IMR-90 (cell line): ENCODE data around the gene TRUB2. TPM values are rescaled to one million over a fixed set of nuclear protein-coding genes. Genes with fewer than 3 reads are reported as not detected.

Source experiments
- ATAC-seq: fragments of 200-7000 bp; cut with Tn5 transposase; 2 replicates; pipeline ENCODE4 v1.9.1; 2020; ENCODE audit warnings: low read depth, mild to moderate bottlenecking, moderate library complexity
- BruUV-seq: library from RNA; stranded (reverse); fragments of 400-500 nt; replicated peaks from 2 replicates; lab custom pipeline; 2021; lab: Mats Ljungman, UMichigan
- CTCF ChIA-PET: fragments of 300-600 bp; formaldehyde crosslinking; extraction: SDS; loops from one replicate; lab custom pipeline; 2021; ENCODE audit warnings: antibody characterized with exemption; lab: Yijun Ruan, JAX
- POLR2A ChIA-PET: fragments of 300-600 bp; sonication (Branson Sonifier 250); formaldehyde crosslinking; loops from one replicate; lab custom pipeline; 2022; ENCODE audit warnings: antibody characterized with exemption; ENCODE audit not compliant: unreplicated experiment; lab: Charles Lee
- DNase-seq: peaks from one replicate; pipeline ENCODE4 v3.0.0; 2013
- H2AFZ ChIP-seq: replicated peaks from 2 replicates; pipeline ENCODE3; 2013; ENCODE audit warnings: low read length, mild to moderate bottlenecking; ENCODE audit not compliant: poor library complexity
- H2AK5ac ChIP-seq: 2 replicates; pipeline ENCODE4 v1.6.1; 2013; ENCODE audit warnings: low read depth, low read length, inconsistent platforms
- H2AK9ac ChIP-seq: replicated peaks from 2 replicates; pipeline ENCODE3; 2013; ENCODE audit warnings: mild to moderate bottlenecking, low read depth, low read length, moderate library complexity; ENCODE audit not compliant: poor library complexity
- H2BK120ac ChIP-seq: 2 replicates; pipeline ENCODE4 v1.6.1; 2013; ENCODE audit warnings: low read depth, low read length, inconsistent platforms
- H2BK15ac ChIP-seq: 3 replicates; pipeline ENCODE4 v1.6.1; 2013; ENCODE audit warnings: low read depth, low read length, inconsistent platforms
- H2BK20ac ChIP-seq: 2 replicates; pipeline ENCODE4 v1.6.1; 2013; ENCODE audit warnings: low read depth, mild to moderate bottlenecking, inconsistent platforms, low read length, moderate library complexity
- H2BK5ac ChIP-seq: 2 replicates; pipeline ENCODE4 v1.6.1; 2013; ENCODE audit warnings: mild to moderate bottlenecking, low read depth, low read length, inconsistent platforms; ENCODE audit not compliant: poor library complexity, severe bottlenecking
- H3K14ac ChIP-seq: replicated peaks from 2 replicates; pipeline ENCODE4 v1.6.1; 2013; ENCODE audit warnings: low read depth, low read length, inconsistent platforms
- H3K18ac ChIP-seq: 2 replicates; pipeline ENCODE4 v1.6.1; 2013; ENCODE audit warnings: low read depth, low read length, control low read depth
- H3K23ac ChIP-seq: 2 replicates; pipeline ENCODE4 v1.6.1; 2013; ENCODE audit warnings: low read depth, low read length, inconsistent platforms
- H3K27ac ChIP-seq: 2 replicates; pipeline ENCODE4 v1.5.1; 2013; ENCODE audit warnings: mild to moderate bottlenecking, control low read depth, low read length; ENCODE audit not compliant: insufficient read depth
- H3K27me3 ChIP-seq: 2 replicates; pipeline ENCODE4 v1.6.1; 2013; ENCODE audit warnings: low read length; ENCODE audit not compliant: control insufficient read depth, insufficient read depth
- H3K36me3 ChIP-seq: 2 replicates; pipeline ENCODE4 v1.6.1; 2013; ENCODE audit warnings: low read length, mixed read lengths; ENCODE audit not compliant: control insufficient read depth, insufficient read depth
- H3K4ac ChIP-seq: 2 replicates; pipeline ENCODE4 v1.6.1; 2013; ENCODE audit warnings: low read depth, low read length, inconsistent platforms
- H3K4me1 ChIP-seq: 2 replicates; pipeline ENCODE4 v1.6.1; 2013; ENCODE audit warnings: low read length, mixed read lengths; ENCODE audit not compliant: control insufficient read depth, insufficient read depth
- H3K4me2 ChIP-seq: 2 replicates; pipeline ENCODE4 v1.6.1; 2013; ENCODE audit warnings: low read depth, mild to moderate bottlenecking, control low read depth, low read length, moderate library complexity
- H3K4me3 ChIP-seq: 2 replicates; pipeline ENCODE4 v1.5.1; 2013; ENCODE audit warnings: low read depth, mild to moderate bottlenecking, control low read depth, low read length, moderate library complexity; ENCODE audit not compliant: insufficient read depth
- H3K56ac ChIP-seq: 2 replicates; pipeline ENCODE4 v1.6.1; 2013; ENCODE audit warnings: low read length, inconsistent platforms; ENCODE audit not compliant: insufficient read depth; ENCODE audit errors: extremely low read depth
- H3K79me1 ChIP-seq, 2 experiments: 2 replicates each; pipeline ENCODE4 v1.6.1; 2013; ENCODE audit warnings: low read length in 2 of 2, inconsistent platforms in 1 of 2, low read depth in 1 of 2
- H3K9ac ChIP-seq: 2 replicates; pipeline ENCODE4 v1.6.1; 2013; ENCODE audit warnings: low read depth, low read length, control low read depth
- H3K9me1 ChIP-seq: 2 replicates; pipeline ENCODE4 v1.6.1; 2013; ENCODE audit warnings: low read length, inconsistent platforms; ENCODE audit not compliant: insufficient read depth
- H3K9me3 ChIP-seq: 2 replicates; pipeline ENCODE4 v1.6.1; 2013; ENCODE audit warnings: low read length; ENCODE audit not compliant: control insufficient read depth, insufficient read depth
- H4K20me1 ChIP-seq: 2 replicates; pipeline ENCODE4 v1.6.1; 2013; ENCODE audit warnings: low read length, inconsistent platforms; ENCODE audit not compliant: insufficient read depth
- H4K5ac ChIP-seq: 2 replicates; pipeline ENCODE4 v1.6.1; 2013; ENCODE audit warnings: mild to moderate bottlenecking, low read depth, low read length, control low read depth
- H4K8ac ChIP-seq, 2 experiments: 2 replicates each; pipeline ENCODE4 v1.6.1; 2013; ENCODE audit warnings: low read depth in 2 of 2, low read length in 2 of 2, control low read depth in 1 of 2, inconsistent platforms in 1 of 2
- H4K91ac ChIP-seq: 2 replicates; pipeline ENCODE4 v1.6.1; 2013; ENCODE audit warnings: low read depth, low read length, inconsistent platforms; ENCODE audit not compliant: insufficient read depth
- FOS ChIP-seq: fragments of 150-350 bp; IDR thresholded peaks from 2 replicates; pipeline ENCODE4 v1.6.1; 2016; ENCODE audit warnings: low read depth, low read length
- MAZ ChIP-seq: IDR thresholded peaks from 2 replicates; pipeline ENCODE4 v1.6.1; 2012; ENCODE audit warnings: low read depth, mild to moderate bottlenecking, low read length, improper control_type of control experiment, moderate library complexity, borderline replicate concordance
- MXI1 ChIP-seq: IDR thresholded peaks from 2 replicates; pipeline ENCODE4 v1.6.1; 2012; ENCODE audit warnings: low read depth, mild to moderate bottlenecking, low read length, moderate library complexity, borderline replicate concordance
- POLR2A ChIP-seq: IDR thresholded peaks from 2 replicates; pipeline ENCODE4 v1.6.1; 2012; ENCODE audit warnings: mild to moderate bottlenecking, low read depth, low read length
- RAD21 ChIP-seq: IDR thresholded peaks from 2 replicates; pipeline ENCODE4 v1.6.1; 2012; ENCODE audit warnings: low read length, improper control_type of control experiment
- WGBS, 2 experiments: methylation state at CpG; one replicate each; pipeline versions ENCODE4 v1.1.5 to v1.1.7; 2013; ENCODE audit warnings: missing lambda C conversion rate in 2 of 2; ENCODE audit not compliant: insufficient read length in 1 of 2; ENCODE audit errors: extremely low coverage in 2 of 2; 5-methylcytosine and 5-hydroxymethylcytosine counted together
- dilution Hi-C: fragments of 300-500 bp; cut with HindIII; formaldehyde crosslinking; loops from one replicate; pipeline ENCODE4 v1.14.3; 2018; ENCODE audit warnings: low sequenced_read_pairs; ENCODE audit not compliant: unreplicated experiment
- in situ Hi-C: fragments of 300-500 bp; cut with MboI; formaldehyde crosslinking; loops from 3 replicates; pipeline ENCODE4 v1.14.3; 2019; ENCODE audit warnings: low sequenced_read_pairs, inconsistent platforms, mixed read lengths
- intact Hi-C: fragments of 100-400 bp; cut with micrococcal nuclease; formaldehyde crosslinking; loops from 2 replicates; pipeline ENCODE4 v1.10.0; 2022
- polyA plus RNA-seq, 3 experiments: library from polyadenylated mRNA; depleted of rRNA; stranded (reverse); fragments of >200 nt; gene quantifications; 2 replicates each; pipeline ENCODE4 v1.2.3, GENCODE V29; 2012; ENCODE audit warnings: low replicate concordance in 1 of 3
- total RNA-seq: library from RNA; depleted of rRNA; stranded (reverse); fragments of >200 nt; gene quantifications from 2 replicates; pipeline ENCODE4 v1.2.3, GENCODE V29; 2012
- TF ChIP-seq, protein P1 (sequence below): conservative IDR thresholded peaks from 2 replicates; pipeline ENCODE4 v1.5.1; 2012; ENCODE audit warnings: mild to moderate bottlenecking, low read depth, low read length, improper control_type of control experiment

Gene TRUB2
- total and polyA plus RNA-seq, 2 of the 4 experiments (the other 2 are of a cell fraction): 18.0 to 21.3 TPM

DNA sequence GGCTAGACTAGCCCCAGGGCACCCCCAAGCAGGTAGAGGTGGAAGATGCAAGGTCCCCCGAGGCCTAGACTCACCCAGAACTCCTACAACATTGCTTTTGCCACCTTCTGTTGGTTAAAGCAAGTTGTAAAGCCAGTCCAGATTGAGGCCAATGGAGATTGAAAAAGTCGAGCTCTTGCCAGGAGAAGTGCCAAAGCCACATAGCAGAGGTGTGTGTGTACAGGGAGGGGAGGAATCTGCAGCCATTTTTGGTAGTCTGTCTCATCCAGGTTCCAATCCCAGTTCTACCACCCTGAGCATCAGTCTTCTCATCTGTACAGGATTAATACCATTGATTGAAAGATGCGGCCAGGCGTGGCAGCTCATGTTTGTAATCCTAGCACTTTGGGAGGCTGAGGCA lies 36.6 kb upstream of the TRUB2 start:
- Histone ChIP-seq H4K8ac (no peak overlapping the region), H2AK9ac (peak overlapping the region; percentile 70), H3K4me2 (no peak overlapping the region), H2BK120ac (no peak overlapping the region), H2AK5ac (no peak overlapping the region), H3K27me3 (no peaks in the 10 kb centered on the region), H3K18ac (no peak overlapping the region), H3K9ac (no peak overlapping the region), H3K4ac (peak overlapping the region; percentile 13; the same call in 1 of the 2 replicates), H2BK20ac (no peak overlapping the region), H3K27ac (no peak overlapping the region), H3K14ac (no peak overlapping the region), H3K23ac (no peak overlapping the region), H2BK5ac (no peak overlapping the region), H3K36me3 (peaks cover 18% of the 10 kb centered on the region), H4K5ac (no peak overlapping the region), H2AFZ (no peak overlapping the region), H3K56ac (no peak overlapping the region), H3K9me3 (no peaks in the 10 kb centered on the region), H3K4me3 (no peak overlapping the region), H4K91ac (no peak overlapping the region), H3K4me1 (peaks cover 3% of the 10 kb centered on the region; the same call in 1 of the 2 replicates), H4K20me1 (no peaks in the 10 kb centered on the region), H2BK15ac (no peak overlapping the region), H3K79me1 (no peaks in the 10 kb centered on the region; a peak in 1 of 4 replicates), H3K9me1 (peaks cover 8% of the 10 kb centered on the region)
- no TSS peak for BruUV-seq
- ATAC-seq: no peak
- no peak for DNase-seq
- intact Hi-C loops (no loop called here), dilution Hi-C loops (no loop called here), in situ Hi-C loops (no loop called here)
- ChIA-PET CTCF (no interaction called here), POLR2A (no interaction called here)
- WGBS, 2 experiments: 67% methylated on average over 1 of the region's 4 CpGs; no CpG with 5 or more reads in 1 of the 2 experiments
- TF ChIP-seq, protein P1, sequence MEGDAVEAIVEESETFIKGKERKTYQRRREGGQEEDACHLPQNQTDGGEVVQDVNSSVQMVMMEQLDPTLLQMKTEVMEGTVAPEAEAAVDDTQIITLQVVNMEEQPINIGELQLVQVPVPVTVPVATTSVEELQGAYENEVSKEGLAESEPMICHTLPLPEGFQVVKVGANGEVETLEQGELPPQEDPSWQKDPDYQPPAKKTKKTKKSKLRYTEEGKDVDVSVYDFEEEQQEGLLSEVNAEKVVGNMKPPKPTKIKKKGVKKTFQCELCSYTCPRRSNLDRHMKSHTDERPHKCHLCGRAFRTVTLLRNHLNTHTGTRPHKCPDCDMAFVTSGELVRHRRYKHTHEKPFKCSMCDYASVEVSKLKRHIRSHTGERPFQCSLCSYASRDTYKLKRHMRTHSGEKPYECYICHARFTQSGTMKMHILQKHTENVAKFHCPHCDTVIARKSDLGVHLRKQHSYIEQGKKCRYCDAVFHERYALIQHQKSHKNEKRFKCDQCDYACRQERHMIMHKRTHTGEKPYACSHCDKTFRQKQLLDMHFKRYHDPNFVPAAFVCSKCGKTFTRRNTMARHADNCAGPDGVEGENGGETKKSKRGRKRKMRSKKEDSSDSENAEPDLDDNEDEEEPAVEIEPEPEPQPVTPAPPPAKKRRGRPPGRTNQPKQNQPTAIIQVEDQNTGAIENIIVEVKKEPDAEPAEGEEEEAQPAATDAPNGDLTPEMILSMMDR: no peak
- TF ChIP-seq FOS (no peak), POLR2A (no peak), MAZ (no peak), RAD21 (no peak), MXI1 (no peak)
